Keratinocyte (primary cell): ENCODE data around the gene CHERP. TPM values are rescaled to one million over a fixed set of nuclear protein-coding genes. Genes with fewer than 3 reads are reported as not detected.

Experiments used
- DNase-seq: peaks from one replicate; pipeline ENCODE4 v3.0.0-alpha.2; 2011; ENCODE audit warnings: low read depth, missing footprints, low spot score
- FAIRE-seq: peaks from 2 replicates; lab custom pipeline; 2011; peaks lifted over from hg19 to GRCh38; lab: Jason Lieb, UNC
- H2AFZ ChIP-seq: 2 replicates; pipeline ENCODE4 v1.6.0; 2012; ENCODE audit warnings: low read length, control low read depth, inconsistent platforms; ENCODE audit not compliant: control insufficient read depth
- H3K27ac ChIP-seq: 2 replicates; pipeline ENCODE4 v1.5.1; 2011; ENCODE audit warnings: low read length; ENCODE audit not compliant: control insufficient read depth, insufficient read depth
- H3K27me3 ChIP-seq: 3 replicates; pipeline ENCODE4 v1.6.0; 2011; ENCODE audit warnings: low read length; ENCODE audit not compliant: control insufficient read depth, insufficient read depth; ENCODE audit errors: extremely low read depth
- H3K36me3 ChIP-seq, 2 experiments: 2 replicates in 1 of 2; 3 replicates in 1 of 2; pipeline ENCODE4 v1.5.1; 2011; ENCODE audit warnings: low read length in 2 of 2, mild to moderate bottlenecking in 1 of 2; ENCODE audit not compliant: control insufficient read depth in 2 of 2, insufficient read depth in 2 of 2; ENCODE audit errors: extremely low read depth in 1 of 2
- H3K4me1 ChIP-seq: 3 replicates; pipeline ENCODE4 v1.5.1; 2011; ENCODE audit warnings: low read length; ENCODE audit not compliant: control insufficient read depth, insufficient read depth; ENCODE audit errors: extremely low read depth
- H3K4me2 ChIP-seq: 3 replicates; pipeline ENCODE4 v1.6.0; 2011; ENCODE audit warnings: low read depth, low read length; ENCODE audit not compliant: control insufficient read depth, insufficient read depth; ENCODE audit errors: extremely low read depth
- H3K4me3 ChIP-seq, 3 experiments: fragments of 200-600 bp in 1 of 3; sonication (generic) in 1 of 3; 2 replicates in 2 of 3; 3 replicates in 1 of 3; pipeline ENCODE4 v1.5.1; 2011 to 2016; ENCODE audit warnings: low read length in 3 of 3, mild to moderate bottlenecking in 3 of 3, control low read depth in 2 of 3, inconsistent platforms in 1 of 3, low read depth in 1 of 3, mixed read lengths in 1 of 3, mixed run types in 1 of 3, moderate library complexity in 1 of 3; ENCODE audit not compliant: control insufficient read depth in 2 of 3, insufficient read depth in 2 of 3; ENCODE audit errors: extremely low read depth in 1 of 3
- H3K79me2 ChIP-seq: 2 replicates; pipeline ENCODE4 v1.6.0; 2012; ENCODE audit warnings: low read length; ENCODE audit not compliant: control insufficient read depth, insufficient read depth
- H3K9ac ChIP-seq: 3 replicates; pipeline ENCODE4 v1.6.0; 2011; ENCODE audit warnings: low read length; ENCODE audit not compliant: control insufficient read depth, insufficient read depth; ENCODE audit errors: extremely low read depth
- H3K9me1 ChIP-seq: 3 replicates; pipeline ENCODE4 v1.6.0; 2011; ENCODE audit warnings: low read length; ENCODE audit not compliant: control insufficient read depth, insufficient read depth; ENCODE audit errors: extremely low read depth
- H3K9me3 ChIP-seq: 2 replicates; pipeline ENCODE4 v1.5.1; 2012; ENCODE audit warnings: low read depth, low read length; ENCODE audit not compliant: control insufficient read depth
- H4K20me1 ChIP-seq: 3 replicates; pipeline ENCODE4 v1.6.0; 2011; ENCODE audit warnings: low read length; ENCODE audit not compliant: control insufficient read depth, insufficient read depth; ENCODE audit errors: extremely low read depth
- EZH2 ChIP-seq: IDR thresholded peaks from one replicate; pipeline ENCODE4 v1.6.1; 2012; ENCODE audit warnings: inconsistent platforms, mild to moderate bottlenecking, low read length, moderate library complexity
- dilution Hi-C: fragments of 300-500 bp; cut with MboI; formaldehyde crosslinking; loops from one replicate; pipeline ENCODE4 v1.7.0; 2020; ENCODE audit warnings: low sequenced_read_pairs; ENCODE audit not compliant: extremely low pct_ligation_motif_present
- polyA plus RNA-seq, 5 experiments: library from polyadenylated mRNA; depleted of rRNA in 3 of 5; stranded (reverse) in 3 of 5; stranded (forward) in 1 of 5; unstranded in 1 of 5; fragments of >200 nt; gene quantifications; 1 replicate in 1 of 5; 2 replicates in 3 of 5; 3 replicates in 1 of 5; pipeline versions ENCODE4 v1.2.1 to v1.2.3, GENCODE V29; 2011 to 2012; ENCODE audit warnings: missing spikeins in 2 of 5, low read depth in 1 of 5, low replicate concordance in 1 of 5
- TF ChIP-seq, protein P1 (sequence below), 3 experiments: IDR thresholded peaks in 1 of 3; conservative IDR thresholded peaks in 1 of 3; optimal IDR thresholded peaks in 1 of 3; 2 replicates in 2 of 3; 3 replicates in 1 of 3; pipeline versions ENCODE3 to v1.5.1; 2011; ENCODE audit warnings: low read length in 3 of 3, mild to moderate bottlenecking in 3 of 3, moderate library complexity in 2 of 3, control low read depth in 1 of 3, inconsistent platforms in 1 of 3; ENCODE audit not compliant: insufficient read depth in 2 of 3; ENCODE audit errors: extremely low read depth in 1 of 3

CHERP gene
- polyA plus RNA-seq, 1 donor (not counting 4 experiments of a cell fraction or from before 2014, with no cell fraction given), result 3.6 TPM

DNA sequence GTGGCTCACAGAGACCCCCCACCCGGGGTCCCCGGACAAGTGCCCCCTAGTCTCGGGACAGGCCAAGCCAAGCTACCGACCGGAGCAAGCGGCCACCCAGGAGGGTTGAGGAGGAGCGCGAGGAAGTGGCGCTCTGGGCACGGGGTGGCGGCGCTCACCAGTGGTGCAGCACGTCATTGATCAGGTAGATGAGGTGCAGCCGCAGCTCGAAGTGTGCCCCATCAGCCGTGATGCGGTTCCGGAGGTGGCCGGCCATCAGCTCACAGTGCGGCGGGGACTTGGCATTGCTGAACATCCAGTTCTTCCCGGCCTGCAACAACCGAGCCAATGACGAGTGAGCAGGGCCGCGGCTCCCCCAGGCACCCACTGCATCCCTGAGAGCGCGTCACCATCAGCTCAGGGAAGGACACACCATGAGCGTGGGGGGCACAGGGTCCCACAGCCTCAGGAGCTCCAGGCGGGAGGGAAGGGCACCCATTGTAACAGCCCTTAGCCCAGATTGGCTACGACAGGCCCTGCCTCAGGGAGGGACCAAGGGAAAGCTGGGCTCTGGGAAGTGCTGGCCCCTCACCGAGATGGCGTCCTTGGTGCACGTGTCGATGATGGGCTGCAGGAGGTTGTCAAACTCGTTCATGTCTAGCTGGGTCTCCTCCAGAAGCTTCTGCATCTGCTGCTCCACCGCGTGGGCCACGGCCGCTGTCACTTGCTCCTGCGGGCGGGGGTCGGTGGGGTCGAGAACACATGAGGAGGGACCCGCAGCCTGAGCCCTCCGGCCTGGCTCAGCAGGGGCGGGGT lies 9.6 kb downstream of the CHERP start:
- FAIRE-seq, result no peak
- no peaks in the 10 kb centered on the region for H3K9me1 ChIP-seq
- dilution Hi-C loops, result no loop called here

DNA sequence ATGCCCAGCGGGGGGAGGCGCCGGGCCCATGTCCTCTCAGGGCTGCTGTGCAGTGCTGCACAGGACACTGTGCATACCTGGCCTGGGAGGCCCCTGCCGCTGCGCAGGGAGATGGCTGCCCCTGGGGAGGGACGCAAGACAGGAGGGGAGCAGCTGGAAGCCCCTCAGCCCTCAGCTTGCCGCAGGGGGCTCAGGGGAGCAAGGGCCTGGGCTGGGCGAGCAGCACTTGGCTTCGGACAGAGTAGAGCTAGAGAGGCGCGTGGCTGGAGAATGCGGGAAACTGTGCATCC lies 10.9 kb downstream of the CHERP start:
- no peak for TF ChIP-seq EZH2
- TF ChIP-seq, protein P1, sequence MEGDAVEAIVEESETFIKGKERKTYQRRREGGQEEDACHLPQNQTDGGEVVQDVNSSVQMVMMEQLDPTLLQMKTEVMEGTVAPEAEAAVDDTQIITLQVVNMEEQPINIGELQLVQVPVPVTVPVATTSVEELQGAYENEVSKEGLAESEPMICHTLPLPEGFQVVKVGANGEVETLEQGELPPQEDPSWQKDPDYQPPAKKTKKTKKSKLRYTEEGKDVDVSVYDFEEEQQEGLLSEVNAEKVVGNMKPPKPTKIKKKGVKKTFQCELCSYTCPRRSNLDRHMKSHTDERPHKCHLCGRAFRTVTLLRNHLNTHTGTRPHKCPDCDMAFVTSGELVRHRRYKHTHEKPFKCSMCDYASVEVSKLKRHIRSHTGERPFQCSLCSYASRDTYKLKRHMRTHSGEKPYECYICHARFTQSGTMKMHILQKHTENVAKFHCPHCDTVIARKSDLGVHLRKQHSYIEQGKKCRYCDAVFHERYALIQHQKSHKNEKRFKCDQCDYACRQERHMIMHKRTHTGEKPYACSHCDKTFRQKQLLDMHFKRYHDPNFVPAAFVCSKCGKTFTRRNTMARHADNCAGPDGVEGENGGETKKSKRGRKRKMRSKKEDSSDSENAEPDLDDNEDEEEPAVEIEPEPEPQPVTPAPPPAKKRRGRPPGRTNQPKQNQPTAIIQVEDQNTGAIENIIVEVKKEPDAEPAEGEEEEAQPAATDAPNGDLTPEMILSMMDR (optimal IDR thresholded peaks at IDR 0.05 in 1 of 3, IDR thresholded peaks at IDR 0.05 in 1 of 3, conservative IDR thresholded peaks at IDR 0.05 in 1 of 3; ENCODE audit: extremely low read depth in 1 of 3, insufficient read depth in 2 of 3, low read length in 3 of 3), result no peak
- no peak for FAIRE-seq
- Histone ChIP-seq H2AFZ (no peak overlapping the region), H3K4me3 (no peak overlapping the region), H3K36me3 (peaks cover 50 to 66% of the 10 kb centered on the region in 2 experiments), H3K4me2 (no peak overlapping the region), H3K9ac (no peak overlapping the region), H3K27ac (no peak overlapping the region), H3K79me2 (peaks cover 21% of the 10 kb centered on the region), H4K20me1 (peaks cover 4% of the 10 kb centered on the region), H3K4me1 (no peaks in the 10 kb centered on the region), H3K27me3 (no peaks in the 10 kb centered on the region), H3K9me1 (no peaks in the 10 kb centered on the region), H3K9me3 (no peaks in the 10 kb centered on the region)
- dilution Hi-C loops, result no loop called here
- DNase-seq, result no peak

More for the DNA sequence above, 9.6 kb downstream of the CHERP start:
- TF ChIP-seq, protein P1 (optimal IDR thresholded peaks at IDR 0.05 in 1 of 3, IDR thresholded peaks at IDR 0.05 in 1 of 3, conservative IDR thresholded peaks at IDR 0.05 in 1 of 3; ENCODE audit: extremely low read depth in 1 of 3, insufficient read depth in 2 of 3, low read length in 3 of 3), result no peak
- TF ChIP-seq EZH2, result no peak
- H3K9ac ChIP-seq, result no peak overlapping the region
- H3K4me1 ChIP-seq, result no peaks in the 10 kb centered on the region
- no peak for DNase-seq
- no peaks in the 10 kb centered on the region for H3K27me3 ChIP-seq
- no peak overlapping the region for H3K4me2 ChIP-seq
- H2AFZ ChIP-seq, result no peak overlapping the region
- peaks cover 31% of the 10 kb centered on the region for H3K79me2 ChIP-seq
- no peak overlapping the region for H3K27ac ChIP-seq
- H4K20me1 ChIP-seq, result peaks cover 10% of the 10 kb centered on the region
- H3K9me3 ChIP-seq, result no peaks in the 10 kb centered on the region
- H3K36me3 ChIP-seq, result peaks cover 52 to 61% of the 10 kb centered on the region in 2 experiments
- no peak overlapping the region for H3K4me3 ChIP-seq
